ENCODE measurements around the gene MAN1C1.

DNA sequence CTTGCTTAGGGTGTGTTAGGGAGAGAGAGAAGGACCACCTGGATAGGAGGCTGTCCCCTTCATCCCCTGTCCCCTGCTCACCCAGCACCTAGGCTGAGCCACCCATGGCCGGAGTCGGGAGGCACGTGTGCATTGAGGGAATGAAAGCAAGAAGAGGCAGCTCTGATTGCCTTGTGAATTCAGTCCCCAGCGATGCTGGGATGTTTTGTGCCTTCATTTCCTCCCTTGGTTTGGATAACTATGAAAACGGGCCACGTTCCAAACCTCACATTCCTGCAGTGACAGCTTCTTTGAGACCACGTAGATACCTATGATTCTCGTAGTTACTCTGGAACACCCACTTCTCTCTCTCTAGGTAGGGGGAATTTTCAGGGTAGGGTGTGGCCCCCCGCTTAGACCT, 67.1 kb downstream of the MAN1C1 start:
- TF ChIP-seq NFIC (IDR thresholded peaks at IDR 0.05; ENCODE audit: borderline replicate concordance) (no peak), YY1 (IDR thresholded peaks at IDR 0.05; ENCODE audit: low read depth) (no peak), EP300 (IDR thresholded peaks at IDR 0.05; ENCODE audit: borderline replicate concordance in 1 of 2, low read depth in 1 of 2, low read length in 1 of 2) (no peak), TCF12 (IDR thresholded peaks at IDR 0.05) (no peak), JUND (IDR thresholded peaks at IDR 0.05) (no peak), REST (IDR thresholded peaks at IDR 0.05; ENCODE audit: low read depth, low read length) (no peak), POLR2AphosphoS5 (IDR thresholded peaks at IDR 0.05; ENCODE audit: low read depth, low read length) (no peak), GABPA (IDR thresholded peaks at IDR 0.05; ENCODE audit: low read depth) (no peak), TAF1 (IDR thresholded peaks at IDR 0.05; ENCODE audit: borderline replicate concordance, low read depth, low read length) (no peak), MXI1 (IDR thresholded peaks at IDR 0.05; ENCODE audit: low read depth, low read length) (no peak), RCOR1 (IDR thresholded peaks at IDR 0.05; ENCODE audit: low read length) (no peak)
- TF ChIP-seq, protein P1, sequence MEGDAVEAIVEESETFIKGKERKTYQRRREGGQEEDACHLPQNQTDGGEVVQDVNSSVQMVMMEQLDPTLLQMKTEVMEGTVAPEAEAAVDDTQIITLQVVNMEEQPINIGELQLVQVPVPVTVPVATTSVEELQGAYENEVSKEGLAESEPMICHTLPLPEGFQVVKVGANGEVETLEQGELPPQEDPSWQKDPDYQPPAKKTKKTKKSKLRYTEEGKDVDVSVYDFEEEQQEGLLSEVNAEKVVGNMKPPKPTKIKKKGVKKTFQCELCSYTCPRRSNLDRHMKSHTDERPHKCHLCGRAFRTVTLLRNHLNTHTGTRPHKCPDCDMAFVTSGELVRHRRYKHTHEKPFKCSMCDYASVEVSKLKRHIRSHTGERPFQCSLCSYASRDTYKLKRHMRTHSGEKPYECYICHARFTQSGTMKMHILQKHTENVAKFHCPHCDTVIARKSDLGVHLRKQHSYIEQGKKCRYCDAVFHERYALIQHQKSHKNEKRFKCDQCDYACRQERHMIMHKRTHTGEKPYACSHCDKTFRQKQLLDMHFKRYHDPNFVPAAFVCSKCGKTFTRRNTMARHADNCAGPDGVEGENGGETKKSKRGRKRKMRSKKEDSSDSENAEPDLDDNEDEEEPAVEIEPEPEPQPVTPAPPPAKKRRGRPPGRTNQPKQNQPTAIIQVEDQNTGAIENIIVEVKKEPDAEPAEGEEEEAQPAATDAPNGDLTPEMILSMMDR (IDR thresholded peaks at IDR 0.05), result no peak
